Mesenteric fat pad (tissue), 1 donor: Measurements from ENCODE around the gene NEU4. TPM values are rescaled to one million over a fixed set of nuclear protein-coding genes. Genes with fewer than 3 reads are reported as not detected.

Source experiments
- DNase-seq: peaks from one replicate; pipeline ENCODE4 v3.0.0-alpha.2; 2020; ENCODE audit warnings: low spot score
- total RNA-seq: library from RNA; stranded (reverse); fragmentation: NEBNext Ultra II Directional; extraction: Animal tissue kit (Norgen Biotek cat#: 25700); gene quantifications from one replicate; pipeline ENCODE4 v1.2.1, GENCODE V29; 2021
- donor health status: DM: yes; HTN: yes; CAD: no.

NEU4 gene
- total RNA-seq, 1 donor from 2014 or later = 1.1 TPM

DNA sequence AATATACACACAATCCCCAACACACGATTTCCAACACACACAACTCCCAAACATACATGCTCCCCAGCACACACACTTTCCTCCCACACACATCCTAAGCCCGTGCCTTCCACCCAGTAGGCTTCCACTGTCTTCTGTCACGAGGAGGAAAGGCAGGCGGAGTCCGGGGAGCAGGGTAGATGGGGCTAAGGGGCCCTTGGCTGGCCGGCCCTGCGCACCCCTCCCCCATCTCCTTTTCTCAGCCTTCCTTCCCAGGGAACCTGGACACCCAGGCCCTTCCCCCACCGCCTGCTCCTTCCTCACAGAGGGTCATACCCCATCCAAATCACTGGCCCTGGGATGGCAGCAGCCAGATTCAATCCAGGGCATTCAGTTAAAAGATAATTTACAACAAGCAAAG is 53.1 kb downstream of the NEU4 start:
- no peak for DNase-seq

DNA sequence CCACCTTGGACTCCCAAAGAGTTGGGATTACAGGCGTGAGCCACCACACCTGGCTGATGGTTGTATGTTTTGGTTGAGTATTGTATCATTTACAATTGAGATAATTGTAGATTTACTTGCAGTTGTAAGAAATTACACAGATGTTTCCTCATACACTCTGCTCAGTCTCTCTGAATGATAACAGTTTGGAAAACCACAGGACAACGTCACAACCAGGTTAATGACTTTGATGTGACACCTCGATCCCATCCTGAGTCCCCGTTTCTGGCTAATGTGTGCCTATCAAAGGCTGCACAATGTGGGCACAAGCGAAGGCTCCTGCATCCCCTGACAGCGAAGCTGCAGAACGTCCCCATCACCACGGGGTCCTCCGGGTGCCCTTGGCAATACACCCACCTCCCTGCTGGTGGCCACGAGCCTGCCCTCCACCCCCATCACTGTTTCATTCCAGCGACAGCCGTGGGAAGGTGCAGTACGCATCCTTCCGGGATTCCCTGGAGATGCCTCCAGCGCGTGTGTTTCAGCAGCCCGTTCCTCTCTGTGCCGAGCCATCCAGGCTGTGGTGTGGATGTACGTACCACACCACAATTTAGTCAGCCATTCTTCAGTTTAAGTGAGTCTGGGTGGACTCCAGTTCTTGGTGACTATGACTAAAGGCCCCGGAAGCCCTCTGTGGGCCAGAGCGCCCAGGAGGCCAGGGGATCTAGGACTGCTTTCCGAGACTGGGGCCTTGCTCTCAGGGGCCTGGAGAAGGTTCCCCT is 54.0 kb downstream of the NEU4 start:
- DNase-seq = no peak

DNA sequence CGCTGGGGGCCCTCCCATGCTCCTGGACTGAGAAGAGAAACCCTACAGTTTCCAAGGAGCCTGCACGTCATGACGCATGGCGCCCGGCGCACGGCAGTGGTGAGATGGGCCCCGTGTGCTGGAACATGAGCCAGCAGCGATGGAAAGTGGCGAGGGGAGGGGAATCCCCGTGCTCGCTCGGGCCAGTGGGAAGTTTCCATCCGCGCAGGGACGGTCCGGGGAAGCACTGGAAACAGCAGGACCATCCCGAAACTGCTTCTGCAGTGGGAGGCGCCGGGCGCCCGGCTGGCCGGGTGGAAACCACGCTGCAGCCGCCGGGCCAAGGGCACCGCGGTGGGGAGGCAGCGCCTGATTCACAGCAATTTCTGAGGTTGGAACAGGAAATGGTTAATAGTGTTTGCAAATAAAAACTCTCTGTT is 54.6 kb downstream of the NEU4 start:
- no peak for DNase-seq

DNA sequence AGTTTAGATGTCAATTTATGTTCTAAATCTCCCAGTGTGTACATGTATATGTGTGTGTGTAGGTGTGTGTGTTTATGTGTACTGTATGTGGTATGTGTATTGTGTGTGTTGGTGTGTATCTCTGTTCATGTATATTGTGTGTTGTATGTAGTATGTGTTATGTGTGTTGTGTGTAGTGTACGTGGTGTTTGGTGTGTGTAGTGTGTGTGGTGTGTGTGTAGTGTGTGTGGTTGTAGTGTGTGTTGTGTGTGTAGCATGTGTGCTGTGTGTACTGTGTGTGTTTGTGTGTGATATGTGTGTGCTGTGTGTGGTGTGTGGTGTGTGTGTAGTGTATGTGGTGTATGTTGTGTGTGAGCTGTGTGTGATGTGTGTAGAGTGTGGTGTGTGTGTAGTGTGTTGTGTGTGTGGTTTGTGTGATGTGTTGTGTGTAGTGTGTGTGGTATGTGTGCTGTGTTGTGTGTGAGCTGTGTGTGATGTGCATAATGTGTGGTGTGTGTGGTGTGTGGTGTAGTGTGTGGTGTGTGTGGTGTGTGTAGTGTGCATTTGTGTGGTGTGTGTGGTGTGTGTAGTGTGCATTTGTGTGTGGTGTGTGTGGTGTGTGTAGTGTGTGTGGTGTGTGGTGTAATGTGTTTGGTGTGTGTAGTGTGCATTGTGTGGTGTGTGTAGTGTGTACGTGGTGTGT is 55.3 kb downstream of the NEU4 start:
- no peak for DNase-seq

DNA sequence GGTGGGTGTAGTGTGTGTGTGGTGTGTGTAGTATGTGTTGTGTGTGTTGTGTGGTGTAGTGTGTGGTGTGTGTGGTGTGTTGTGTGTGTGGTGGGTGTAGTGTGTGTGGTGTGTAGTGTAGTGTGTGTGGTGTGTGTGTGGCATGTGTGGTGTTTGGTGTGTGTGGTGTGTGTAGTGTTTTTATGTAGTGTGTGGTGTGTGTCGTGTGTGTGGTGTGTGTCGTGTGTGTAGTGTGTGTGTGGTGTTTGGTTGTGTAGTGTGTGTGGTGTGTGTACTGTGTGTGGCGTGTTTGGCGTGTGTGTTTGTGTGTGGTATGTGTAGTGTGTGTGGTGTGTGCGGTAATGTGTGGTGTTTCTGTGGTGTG is 55.8 kb downstream of the NEU4 start:
- DNase-seq = no peak

DNA sequence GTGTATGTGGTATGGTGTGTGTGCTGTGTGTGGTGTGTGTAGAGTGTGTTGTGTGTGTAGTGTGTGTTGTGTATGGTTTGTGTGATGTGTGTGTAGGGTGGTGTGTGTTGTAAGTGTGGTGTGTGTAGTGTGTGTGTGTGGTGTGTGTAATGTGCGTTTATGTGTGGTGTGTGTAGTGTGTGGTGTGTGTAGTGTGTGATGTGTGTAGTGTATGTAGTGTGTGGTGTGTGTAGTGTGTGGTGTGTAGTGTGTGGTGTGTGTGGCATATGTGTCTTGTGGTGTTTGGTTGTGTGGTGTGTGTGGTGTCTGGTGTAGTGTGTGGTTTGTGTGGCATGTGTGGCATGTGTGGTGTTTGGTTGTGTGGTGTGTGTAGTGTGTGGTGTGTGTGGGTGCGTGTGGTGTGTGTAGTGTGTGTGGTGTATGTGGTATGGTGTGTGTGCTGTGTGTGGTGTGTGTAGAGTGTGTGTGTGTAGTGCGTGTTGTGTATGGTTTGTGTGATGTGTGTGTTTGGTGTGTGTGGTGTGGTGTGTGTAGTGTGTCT is 56.5 kb downstream of the NEU4 start:
- DNase-seq = no peak

DNA sequence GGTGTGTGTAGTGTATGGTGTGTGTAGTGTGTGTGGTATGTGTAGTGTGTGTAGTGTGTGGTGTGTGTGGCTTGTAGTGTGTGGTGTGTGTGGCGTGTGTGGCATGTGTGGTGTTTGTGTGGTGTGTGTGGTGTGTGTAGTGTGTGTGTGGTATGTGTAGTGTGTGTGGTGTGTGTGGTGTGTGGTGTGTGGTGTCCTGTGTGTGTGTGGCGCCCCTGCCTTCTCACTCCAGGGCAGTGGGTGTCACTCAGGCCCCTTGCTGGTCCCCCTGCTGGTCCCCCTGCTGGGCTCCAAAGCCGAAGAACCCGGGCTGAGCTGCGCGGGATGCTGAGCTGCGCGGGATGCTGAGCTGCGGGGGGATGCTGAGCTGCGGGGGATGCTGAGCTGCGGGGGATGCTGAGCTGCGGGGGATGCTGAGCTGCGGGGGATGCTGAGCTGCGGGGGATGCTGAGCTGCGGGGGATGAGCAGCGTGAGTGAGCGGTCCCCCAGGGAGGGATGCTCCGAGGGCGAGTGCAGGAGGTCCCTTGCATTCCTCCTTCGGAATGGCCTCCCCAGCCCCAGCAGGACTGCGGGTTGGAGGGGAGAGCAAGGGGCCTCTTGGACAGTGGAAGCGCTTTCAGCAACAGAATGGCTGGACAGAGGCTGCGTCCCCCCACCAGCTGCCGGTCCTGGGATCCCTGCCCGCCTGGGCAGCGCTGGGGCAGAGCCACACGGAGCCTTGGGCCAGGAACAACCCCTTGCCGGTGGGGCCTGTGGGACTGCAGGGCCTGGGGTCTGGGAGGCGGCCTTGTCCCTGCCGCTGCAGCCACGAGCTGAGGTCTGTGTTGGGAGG is 57.2 kb downstream of the NEU4 start:
- DNase-seq = no peak

Other genes with a start within 250 kb of the NEU4 start
- gene THAP4, start 172.0 kb upstream of the NEU4 start, total RNA-seq = 48.7 TPM
- 50.4 TPM for gene ATG4B, start 171.5 kb upstream of the NEU4 start, total RNA-seq
- 22.1 TPM for gene DTYMK, start 122.4 kb upstream of the NEU4 start, total RNA-seq
- 29.1 TPM for gene ING5, start 107.2 kb upstream of the NEU4 start, total RNA-seq
- gene D2HGDH, start 74.6 kb upstream of the NEU4 start, total RNA-seq = 27.0 TPM
- gene GAL3ST2, start 32.4 kb upstream of the NEU4 start, total RNA-seq = not detected
- gene PDCD1, start 49.7 kb downstream of the NEU4 start, total RNA-seq = 0.42 TPM
- not detected for gene RTP5, start 60.5 kb downstream of the NEU4 start, total RNA-seq